GM12878 (cell line): ENCODE data around the gene ADAMTS13. TPM values are rescaled to one million over a fixed set of nuclear protein-coding genes. Genes with fewer than 3 reads are reported as not detected.

Experiments used
- BCLAF1 ChIP-seq: fragments of 450-650 bp; IDR thresholded peaks from 2 replicates; pipeline ENCODE4 v1.6.1; 2017; ENCODE audit warnings: antibody characterized with exemption, mild to moderate bottlenecking, moderate library complexity
- CTCF ChIP-seq, 3 experiments: IDR thresholded peaks in 2 of 3; conservative IDR thresholded peaks in 1 of 3; 2 replicates each; pipeline ENCODE4 v1.5.1; 2011; ENCODE audit warnings: low read depth in 3 of 3, low read length in 3 of 3, mild to moderate bottlenecking in 3 of 3, control low read depth in 2 of 3, moderate library complexity in 2 of 3, inconsistent platforms in 1 of 3, mixed read lengths in 1 of 3; ENCODE audit not compliant: control insufficient read depth in 2 of 3, insufficient read depth in 1 of 3; ENCODE audit errors: extremely low read depth in 1 of 3
- PKNOX1 ChIP-seq: fragments of 450-650 bp; IDR thresholded peaks from 2 replicates; pipeline ENCODE4 v1.6.1; 2016; ENCODE audit warnings: mild to moderate bottlenecking
- RB1 ChIP-seq: fragments of 450-650 bp; formaldehyde crosslinking; IDR thresholded peaks from 2 replicates; pipeline ENCODE4 v1.6.1; 2017; ENCODE audit warnings: mild to moderate bottlenecking, borderline replicate concordance
- RFX5 ChIP-seq: IDR thresholded peaks from 2 replicates; pipeline ENCODE4 v1.6.1; 2011; ENCODE audit warnings: low read depth, low read length, improper control_type of control experiment
- ZSCAN29 ChIP-seq: fragments of 450-650 bp; IDR thresholded peaks from 2 replicates; pipeline ENCODE4 v1.6.1; 2017; ENCODE audit warnings: mild to moderate bottlenecking, moderate library complexity
- polyA plus RNA-seq, 11 experiments: library from polyadenylated mRNA; depleted of rRNA in 4 of 11; unstranded in 6 of 11; stranded (reverse) in 5 of 11; fragments of >200 nt; fragmentation: Nextera tagmentation in 4 of 11; fragmentation: Illumina TruSeq in 1 of 11; extraction: Ambion mirVana in 4 of 11; extraction: Trizol in 1 of 11; gene quantifications; 1 replicate in 1 of 11; 2 replicates in 10 of 11; pipeline versions ENCODE4 v1.2.1 to v1.2.3, GENCODE V29; 2011 to 2016; ENCODE audit warnings: inconsistent platforms in 2 of 11, missing spikeins in 2 of 11, low read depth in 1 of 11
- total RNA-seq, 4 experiments: library from RNA; depleted of rRNA in 3 of 4; stranded (reverse); fragments of >200 nt in 3 of 4; fragmentation: Illumina TruSeq in 1 of 4; extraction: Trizol in 1 of 4; gene quantifications; 2 replicates each; pipeline versions ENCODE4 v1.2.1 to v1.2.3, GENCODE V29; 2013 to 2021
- TF ChIP-seq, protein P1 (sequence below): fragments of 450-650 bp; formaldehyde crosslinking; IDR thresholded peaks from 2 replicates; pipeline ENCODE4 v1.4.0; 2022; ENCODE audit warnings: mild to moderate bottlenecking, moderate library complexity

ADAMTS13 gene
- total and polyA plus RNA-seq, 10 of the 15 experiments (the other 5 are each of a cell fraction or from before 2014, with no cell fraction given), result 0.08 to 2.4 (median 0.28) TPM

GRCh38 chr9:133483611-133484010, 61.4 kb downstream of the ADAMTS13 start (continued):
- TF ChIP-seq BCLAF1 (no peak), CTCF (IDR thresholded peaks at IDR 0.05 in 2 of 3, conservative IDR thresholded peaks at IDR 0.05 in 1 of 3; ENCODE audit: control insufficient read depth in 2 of 3, extremely low read depth in 1 of 3, insufficient read depth in 1 of 3, low read depth in 3 of 3, low read length in 3 of 3) (no peak), RFX5 (no peak), ZSCAN29 (no peak), RB1 (no peak), PKNOX1 (no peak)
- TF ChIP-seq, protein P1, sequence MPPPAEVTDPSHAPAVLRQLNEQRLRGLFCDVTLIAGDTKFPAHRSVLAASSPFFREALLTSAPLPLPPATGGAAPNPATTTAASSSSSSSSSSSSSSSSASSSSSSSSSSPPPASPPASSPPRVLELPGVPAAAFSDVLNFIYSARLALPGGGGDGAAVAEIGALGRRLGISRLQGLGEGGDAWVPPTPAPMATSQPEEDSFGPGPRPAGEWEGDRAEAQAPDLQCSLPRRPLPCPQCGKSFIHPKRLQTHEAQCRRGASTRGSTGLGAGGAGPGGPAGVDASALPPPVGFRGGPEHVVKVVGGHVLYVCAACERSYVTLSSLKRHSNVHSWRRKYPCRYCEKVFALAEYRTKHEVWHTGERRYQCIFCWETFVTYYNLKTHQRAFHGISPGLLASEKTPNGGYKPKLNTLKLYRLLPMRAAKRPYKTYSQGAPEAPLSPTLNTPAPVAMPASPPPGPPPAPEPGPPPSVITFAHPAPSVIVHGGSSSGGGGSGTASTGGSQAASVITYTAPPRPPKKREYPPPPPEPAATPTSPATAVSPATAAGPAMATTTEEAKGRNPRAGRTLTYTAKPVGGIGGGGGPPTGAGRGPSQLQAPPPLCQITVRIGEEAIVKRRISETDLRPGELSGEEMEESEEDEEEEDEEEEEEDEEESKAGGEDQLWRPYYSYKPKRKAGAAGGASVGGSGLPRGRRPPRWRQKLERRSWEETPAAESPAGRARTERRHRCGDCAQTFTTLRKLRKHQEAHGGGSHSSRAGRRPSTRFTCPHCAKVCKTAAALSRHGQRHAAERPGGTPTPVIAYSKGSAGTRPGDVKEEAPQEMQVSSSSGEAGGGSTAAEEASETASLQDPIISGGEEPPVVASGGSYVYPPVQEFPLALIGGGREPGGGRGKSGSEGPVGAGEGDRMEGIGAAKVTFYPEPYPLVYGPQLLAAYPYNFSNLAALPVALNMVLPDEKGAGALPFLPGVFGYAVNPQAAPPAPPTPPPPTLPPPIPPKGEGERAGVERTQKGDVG (CRISPR knock-in tag), result no peak
- TF ChIP-seq, all 136 proteins: peak for 0
